HCT116 (cell line): Measurements from ENCODE around the gene TMEM217.

Experiments used
- POLR2A ChIP-seq: IDR thresholded peaks from 2 replicates; pipeline ENCODE4 v1.7.0; 2011; ENCODE audit warnings: borderline replicate concordance; ENCODE audit not compliant: insufficient read depth, insufficient read length; ENCODE audit errors: extremely low read depth
- POLR2AphosphoS5 ChIP-seq: IDR thresholded peaks from 2 replicates; pipeline ENCODE4 v1.6.1; 2011; ENCODE audit warnings: mild to moderate bottlenecking, low read depth, low read length, moderate library complexity
- RAD21 ChIP-seq: IDR thresholded peaks from 2 replicates; pipeline ENCODE4 v1.6.1; 2012; ENCODE audit warnings: low read depth, mild to moderate bottlenecking
- YY1 ChIP-seq: IDR thresholded peaks from 2 replicates; pipeline ENCODE4 v1.6.1; 2011; ENCODE audit warnings: low read length, low read depth, moderate library complexity, mild to moderate bottlenecking; ENCODE audit not compliant: insufficient replicate concordance; ENCODE audit errors: extremely low read depth
- ZFX ChIP-seq: fragments of 450-650 bp; IDR thresholded peaks from 2 replicates; pipeline ENCODE4 v1.6.1; 2017
- ZNF274 ChIP-seq: fragments of 200-500 bp; sonication (Bioruptor generic); IDR thresholded peaks from 2 replicates; pipeline ENCODE4 v1.6.1; 2014; ENCODE audit warnings: mild to moderate bottlenecking, low read depth, low read length, inconsistent platforms
- TF ChIP-seq, protein P1 (sequence below), 3 experiments: fragments of 200-600 bp in 1 of 3; sonication (generic) in 1 of 3; IDR thresholded peaks in 2 of 3; conservative IDR thresholded peaks in 1 of 3; 2 replicates each; pipeline ENCODE4 v1.5.1; 2012 to 2017; ENCODE audit warnings: low read depth in 2 of 3, low read length in 2 of 3, antibody characterized with exemption in 1 of 3, borderline replicate concordance in 1 of 3, control low read depth in 1 of 3, mild to moderate bottlenecking in 1 of 3, mixed read lengths in 1 of 3, mixed run types in 1 of 3, moderate library complexity in 1 of 3; ENCODE audit not compliant: insufficient read depth in 1 of 3
- TF ChIP-seq, protein P2 (sequence below): IDR thresholded peaks from 2 replicates; pipeline ENCODE4 v1.6.1; 2011; ENCODE audit warnings: mild to moderate bottlenecking, low read length, moderate library complexity; ENCODE audit not compliant: insufficient replicate concordance; ENCODE audit errors: extremely low read depth
- TF ChIP-seq, protein P3 (sequence below): IDR thresholded peaks from 2 replicates; pipeline ENCODE4 v1.6.1; 2012

DNA sequence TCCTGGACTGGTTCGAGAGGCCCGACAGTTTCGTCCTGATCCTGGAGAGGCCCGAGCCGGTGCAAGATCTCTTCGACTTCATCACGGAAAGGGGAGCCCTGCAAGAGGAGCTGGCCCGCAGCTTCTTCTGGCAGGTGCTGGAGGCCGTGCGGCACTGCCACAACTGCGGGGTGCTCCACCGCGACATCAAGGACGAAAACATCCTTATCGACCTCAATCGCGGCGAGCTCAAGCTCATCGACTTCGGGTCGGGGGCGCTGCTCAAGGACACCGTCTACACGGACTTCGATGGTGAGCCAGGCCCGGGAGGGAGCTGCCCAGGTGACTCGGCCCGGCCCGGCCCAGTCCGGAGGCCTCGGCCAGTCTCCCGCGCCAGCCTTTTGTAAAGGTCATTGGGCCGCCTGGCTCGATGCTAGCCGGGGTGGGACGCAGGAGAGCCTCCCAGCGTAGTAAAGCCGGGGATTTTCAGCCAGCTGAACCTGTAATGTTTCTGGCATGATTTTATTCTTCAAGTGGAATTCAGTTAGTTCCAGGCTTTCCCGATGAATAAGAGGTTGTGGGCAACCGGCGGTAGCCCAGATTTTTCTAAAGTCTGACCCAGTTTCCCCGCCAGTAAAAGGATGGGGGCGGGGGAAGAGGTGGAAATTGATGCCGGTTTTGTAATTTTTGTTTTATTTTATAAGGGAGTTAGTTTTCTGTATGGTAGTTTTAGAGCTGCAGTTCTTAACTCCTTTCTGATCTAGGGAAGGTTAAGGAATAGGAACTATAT, 86.6 kb downstream of the TMEM217 start:
- TF ChIP-seq YY1 (no peak), RAD21 (no peak), POLR2AphosphoS5 (no peak), POLR2A (no peak), ZFX (no peak), ZNF274 (no peak)
- TF ChIP-seq, protein P1, sequence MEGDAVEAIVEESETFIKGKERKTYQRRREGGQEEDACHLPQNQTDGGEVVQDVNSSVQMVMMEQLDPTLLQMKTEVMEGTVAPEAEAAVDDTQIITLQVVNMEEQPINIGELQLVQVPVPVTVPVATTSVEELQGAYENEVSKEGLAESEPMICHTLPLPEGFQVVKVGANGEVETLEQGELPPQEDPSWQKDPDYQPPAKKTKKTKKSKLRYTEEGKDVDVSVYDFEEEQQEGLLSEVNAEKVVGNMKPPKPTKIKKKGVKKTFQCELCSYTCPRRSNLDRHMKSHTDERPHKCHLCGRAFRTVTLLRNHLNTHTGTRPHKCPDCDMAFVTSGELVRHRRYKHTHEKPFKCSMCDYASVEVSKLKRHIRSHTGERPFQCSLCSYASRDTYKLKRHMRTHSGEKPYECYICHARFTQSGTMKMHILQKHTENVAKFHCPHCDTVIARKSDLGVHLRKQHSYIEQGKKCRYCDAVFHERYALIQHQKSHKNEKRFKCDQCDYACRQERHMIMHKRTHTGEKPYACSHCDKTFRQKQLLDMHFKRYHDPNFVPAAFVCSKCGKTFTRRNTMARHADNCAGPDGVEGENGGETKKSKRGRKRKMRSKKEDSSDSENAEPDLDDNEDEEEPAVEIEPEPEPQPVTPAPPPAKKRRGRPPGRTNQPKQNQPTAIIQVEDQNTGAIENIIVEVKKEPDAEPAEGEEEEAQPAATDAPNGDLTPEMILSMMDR (IDR thresholded peaks at IDR 0.05 in 2 of 3, conservative IDR thresholded peaks at IDR 0.05 in 1 of 3; ENCODE audit: borderline replicate concordance in 1 of 3, insufficient read depth in 1 of 3, low read depth in 2 of 3, low read length in 2 of 3) = no peak
- TF ChIP-seq, protein P2, sequence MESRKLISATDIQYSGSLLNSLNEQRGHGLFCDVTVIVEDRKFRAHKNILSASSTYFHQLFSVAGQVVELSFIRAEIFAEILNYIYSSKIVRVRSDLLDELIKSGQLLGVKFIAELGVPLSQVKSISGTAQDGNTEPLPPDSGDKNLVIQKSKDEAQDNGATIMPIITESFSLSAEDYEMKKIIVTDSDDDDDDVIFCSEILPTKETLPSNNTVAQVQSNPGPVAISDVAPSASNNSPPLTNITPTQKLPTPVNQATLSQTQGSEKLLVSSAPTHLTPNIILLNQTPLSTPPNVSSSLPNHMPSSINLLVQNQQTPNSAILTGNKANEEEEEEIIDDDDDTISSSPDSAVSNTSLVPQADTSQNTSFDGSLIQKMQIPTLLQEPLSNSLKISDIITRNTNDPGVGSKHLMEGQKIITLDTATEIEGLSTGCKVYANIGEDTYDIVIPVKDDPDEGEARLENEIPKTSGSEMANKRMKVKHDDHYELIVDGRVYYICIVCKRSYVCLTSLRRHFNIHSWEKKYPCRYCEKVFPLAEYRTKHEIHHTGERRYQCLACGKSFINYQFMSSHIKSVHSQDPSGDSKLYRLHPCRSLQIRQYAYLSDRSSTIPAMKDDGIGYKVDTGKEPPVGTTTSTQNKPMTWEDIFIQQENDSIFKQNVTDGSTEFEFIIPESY = no peak
- TF ChIP-seq, protein P3, sequence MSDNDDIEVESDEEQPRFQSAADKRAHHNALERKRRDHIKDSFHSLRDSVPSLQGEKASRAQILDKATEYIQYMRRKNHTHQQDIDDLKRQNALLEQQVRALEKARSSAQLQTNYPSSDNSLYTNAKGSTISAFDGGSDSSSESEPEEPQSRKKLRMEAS = no peak
